C4-2B (cell line): Measurements from ENCODE around the gene F12.

Experiments
- H3K27ac ChIP-seq: fragments of 450-650 bp; 2 replicates; pipeline ENCODE4 v1.5.1; 2017
- CTCF ChIP-seq: fragments of 450-650 bp; conservative IDR thresholded peaks from 2 replicates; pipeline ENCODE4 v1.5.1; 2017; ENCODE audit warnings: mild to moderate bottlenecking
- ZFX ChIP-seq: fragments of 450-650 bp; IDR thresholded peaks from 2 replicates; pipeline ENCODE4 v1.6.1; 2017

Gene F12

GRCh38 chr5:177390363-177391300 lies 18.7 kb downstream of the F12 start:
- TF ChIP-seq ZFX, result no peak
- TF ChIP-seq CTCF, result peak; percentile 98
- H3K27ac ChIP-seq, result peak overlapping the region; percentile 56

GRCh38 chr5:177389241-177390169 lies 19.9 kb downstream of the F12 start:
- peak overlapping the region; percentile 56 for H3K27ac ChIP-seq
- TF ChIP-seq ZFX (peak; percentile 34; the same call in 1 of the 2 replicates), CTCF (no peak)

GRCh38 chr5:177388521-177389052 lies 20.8 kb downstream of the F12 start:
- TF ChIP-seq ZFX (no peak), CTCF (no peak)
- H3K27ac ChIP-seq, result 0 out of 2 replicates have a peak overlapping the region, but pooled peaks have one; percentile 56

- no peak overlapping the region for H3K27ac ChIP-seq
- TF ChIP-seq CTCF, result no peak
Observed at GRCh38 chr5:177387405-177387804, 22.0 kb downstream of the F12 start.

GRCh38 chr5:177386542-177386941 lies 22.8 kb downstream of the F12 start:
- no peak overlapping the region for H3K27ac ChIP-seq
- TF ChIP-seq CTCF (no peak), ZFX (no peak)

- no peak for TF ChIP-seq ZFX
- TF ChIP-seq CTCF, result no peak
- no peak overlapping the region for H3K27ac ChIP-seq
Observed at GRCh38 chr5:177385720-177386119, 23.6 kb downstream of the F12 start.
